PC-9 (cell line): Measurements from ENCODE around the gene FBXO10.

Experiments
- EZH2 ChIP-seq: fragments of 200-600 bp; sonication (generic); IDR thresholded peaks from 2 replicates; pipeline ENCODE4 v1.8.0; 2017; ENCODE audit warnings: antibody characterized with exemption, low read depth
- TF ChIP-seq, protein P1 (sequence below): fragments of 200-600 bp; sonication (generic); conservative IDR thresholded peaks from 2 replicates; pipeline ENCODE4 v1.6.1; 2017; ENCODE audit warnings: mixed run types, antibody characterized with exemption, mild to moderate bottlenecking, moderate library complexity

DNA sequence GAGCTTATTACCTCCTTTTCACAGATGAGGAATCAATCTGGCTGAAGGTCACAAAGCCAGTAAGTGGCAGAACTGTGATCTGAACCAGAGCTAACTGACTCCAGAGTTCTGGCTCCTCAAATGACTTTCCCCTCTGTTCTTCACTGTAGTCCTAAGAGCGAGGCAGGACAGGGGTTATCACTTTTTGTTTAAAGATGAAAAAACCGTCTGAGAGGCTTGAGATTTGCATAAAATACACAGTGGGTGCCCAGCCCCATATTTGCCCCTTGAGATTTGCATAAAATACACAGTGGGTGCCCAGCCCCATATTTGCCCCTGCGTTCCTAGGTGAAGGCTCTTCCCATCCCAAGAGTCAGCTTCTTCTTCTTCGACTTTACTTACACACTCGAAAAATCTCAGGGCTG lies 667 bp downstream of the FBXO10 start:
- TF ChIP-seq, protein P1, sequence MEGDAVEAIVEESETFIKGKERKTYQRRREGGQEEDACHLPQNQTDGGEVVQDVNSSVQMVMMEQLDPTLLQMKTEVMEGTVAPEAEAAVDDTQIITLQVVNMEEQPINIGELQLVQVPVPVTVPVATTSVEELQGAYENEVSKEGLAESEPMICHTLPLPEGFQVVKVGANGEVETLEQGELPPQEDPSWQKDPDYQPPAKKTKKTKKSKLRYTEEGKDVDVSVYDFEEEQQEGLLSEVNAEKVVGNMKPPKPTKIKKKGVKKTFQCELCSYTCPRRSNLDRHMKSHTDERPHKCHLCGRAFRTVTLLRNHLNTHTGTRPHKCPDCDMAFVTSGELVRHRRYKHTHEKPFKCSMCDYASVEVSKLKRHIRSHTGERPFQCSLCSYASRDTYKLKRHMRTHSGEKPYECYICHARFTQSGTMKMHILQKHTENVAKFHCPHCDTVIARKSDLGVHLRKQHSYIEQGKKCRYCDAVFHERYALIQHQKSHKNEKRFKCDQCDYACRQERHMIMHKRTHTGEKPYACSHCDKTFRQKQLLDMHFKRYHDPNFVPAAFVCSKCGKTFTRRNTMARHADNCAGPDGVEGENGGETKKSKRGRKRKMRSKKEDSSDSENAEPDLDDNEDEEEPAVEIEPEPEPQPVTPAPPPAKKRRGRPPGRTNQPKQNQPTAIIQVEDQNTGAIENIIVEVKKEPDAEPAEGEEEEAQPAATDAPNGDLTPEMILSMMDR: no peak
- TF ChIP-seq EZH2: no peak
